GM18951 (cell line): ENCODE measurements around the gene CRYZL1.
A peak's percentile ranks its signal among the peaks of the same experiment; 100 is the strongest.
"Not testable (repeated sequence)": the region's sequence is repeated elsewhere in the genome, so short reads cannot be mapped to it uniquely, and the experiment has no call there.

ENCODE experiments used
- POLR2A ChIP-seq: IDR thresholded peaks from 4 replicates; pipeline ENCODE4 v1.6.1; 2011; ENCODE audit warnings: mild to moderate bottlenecking; ENCODE audit not compliant: insufficient read length, insufficient read depth; ENCODE audit errors: extremely low read depth
- in situ Hi-C: fragments of 300-500 bp; cut with MboI; formaldehyde crosslinking; loops from one replicate; pipeline ENCODE4 v1.12.0; 2022; ENCODE audit warnings: low sequenced_read_pairs, mixed read lengths, inconsistent platforms; ENCODE audit not compliant: unreplicated experiment

Gene CRYZL1

GRCh38 chr21:33641352-33642026 lies at the start of gene CRYZL1:
Gene CRYZL1, minus strand, starts transcription at chr21:33641741. Its CDS starts 10,190 bp downstream, at chr21:33631551.
- in situ Hi-C loops = no loop called here
- TF ChIP-seq POLR2A = peak; percentile 73

- TF ChIP-seq POLR2A = no peak
- in situ Hi-C loops = no loop called here
Observed at GRCh38 chr21:33690874-33691273, 49.3 kb upstream of the CRYZL1 start.

DNA sequence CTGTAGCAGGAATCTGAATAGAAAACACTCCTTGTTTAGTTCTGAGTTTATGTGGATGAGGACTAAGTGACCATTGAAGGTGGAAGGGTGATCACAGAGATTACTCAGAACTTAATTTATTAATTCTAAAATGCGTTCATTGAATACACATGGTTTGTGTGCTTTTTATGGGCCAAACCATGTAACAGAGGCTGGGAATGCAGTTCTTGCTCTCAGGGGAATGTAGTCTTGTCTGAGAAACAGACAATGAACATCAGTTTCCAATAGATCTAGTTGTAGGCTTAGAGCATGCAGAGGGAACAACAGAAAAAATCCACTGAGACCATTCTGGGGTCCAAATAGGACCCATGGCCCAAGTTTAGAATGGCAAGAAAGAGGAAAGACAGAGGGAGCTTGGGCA lies 46.8 kb upstream of the CRYZL1 start:
- in situ Hi-C loops = no loop called here
- no peak for TF ChIP-seq POLR2A

DNA sequence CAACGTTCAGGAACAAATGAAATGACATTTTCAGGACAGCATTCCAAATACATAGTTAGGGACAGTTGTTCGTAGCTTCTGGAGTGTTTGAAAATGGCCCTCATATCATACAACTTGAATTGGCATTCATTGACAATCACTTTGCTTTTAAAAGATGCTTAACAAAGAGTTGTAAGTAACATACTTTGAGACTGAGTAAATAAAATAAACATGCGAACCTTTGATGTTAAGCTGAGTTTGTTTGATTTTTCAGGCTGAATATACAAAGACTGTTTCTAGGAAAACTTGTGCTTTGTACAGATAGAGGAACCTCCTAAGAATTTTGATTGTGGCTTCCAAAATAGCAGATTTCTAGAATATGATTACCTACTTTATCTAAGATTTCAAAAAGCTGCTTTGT lies 46.1 kb upstream of the CRYZL1 start:
- TF ChIP-seq POLR2A = no peak

GRCh38 chr21:33686386-33686785 lies 44.8 kb upstream of the CRYZL1 start:
- in situ Hi-C loops = no loop called here
- no peak for TF ChIP-seq POLR2A

More for the DNA sequence above, 46.1 kb upstream of the CRYZL1 start:
- in situ Hi-C loops = no loop called here

DNA sequence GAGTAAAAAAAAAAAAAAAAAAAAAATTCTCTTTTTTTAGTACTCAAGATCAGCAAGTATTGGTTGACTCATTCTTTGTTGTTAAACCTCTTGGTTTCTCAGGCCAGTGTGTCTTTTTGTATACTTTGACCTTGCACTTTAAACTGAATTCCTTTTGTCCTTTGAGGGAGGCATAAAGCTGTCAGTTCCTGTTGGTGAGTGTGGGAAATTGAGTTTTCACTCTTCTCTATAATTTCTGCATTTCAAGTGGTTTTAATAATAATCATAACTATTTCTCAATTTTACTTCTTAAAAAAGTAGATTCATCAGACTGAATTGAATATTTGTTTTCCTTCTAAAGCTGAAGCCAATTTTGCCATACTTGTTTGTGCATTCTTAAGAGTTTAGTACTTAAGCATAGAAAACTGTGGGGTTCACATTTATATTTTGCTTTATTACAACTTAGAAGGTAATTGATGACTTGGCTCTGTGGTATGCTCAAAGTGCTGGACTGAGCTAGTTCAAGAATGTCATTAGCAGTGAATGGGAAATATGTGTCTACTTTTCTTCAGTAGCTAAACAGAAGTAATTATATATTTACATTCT lies 44.2 kb upstream of the CRYZL1 start:
- in situ Hi-C loops = no loop called here
- TF ChIP-seq POLR2A = no peak

- no peak for TF ChIP-seq POLR2A
- in situ Hi-C loops = no loop called here
Observed at GRCh38 chr21:33684923-33685560, 43.5 kb upstream of the CRYZL1 start.

GRCh38 chr21:33684068-33684467 lies 42.5 kb upstream of the CRYZL1 start:
- in situ Hi-C loops = no loop called here
- TF ChIP-seq POLR2A = no peak

DNA sequence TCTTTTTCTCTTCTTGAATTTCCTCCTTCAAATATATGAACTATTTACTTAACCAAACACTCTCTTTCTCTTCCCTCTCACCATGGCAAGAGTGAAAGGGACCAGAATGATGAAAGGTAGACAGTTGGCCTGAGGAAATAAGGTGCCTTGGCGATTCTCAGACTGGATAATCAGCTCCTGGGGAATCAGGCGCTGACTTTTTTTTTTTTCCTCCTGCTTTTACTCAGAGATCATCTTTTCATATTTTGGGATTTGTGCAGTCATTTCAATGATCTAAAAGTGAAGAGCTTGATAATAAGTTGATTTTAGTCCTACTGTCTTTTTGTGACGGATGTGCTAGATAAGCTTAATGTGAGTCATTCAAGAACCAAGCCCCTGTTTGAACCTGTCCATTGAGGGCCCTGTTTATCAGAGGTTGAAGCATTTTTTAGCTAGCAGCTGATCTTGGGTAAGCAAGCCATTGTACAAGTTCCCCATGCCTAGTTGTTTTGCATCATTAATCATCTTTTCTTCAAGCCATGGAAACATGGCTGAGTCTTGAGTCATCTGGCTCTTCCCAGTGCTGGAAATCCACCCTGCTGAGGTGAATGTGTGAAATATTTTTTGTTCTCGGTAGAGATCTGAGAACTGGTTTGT lies 41.6 kb upstream of the CRYZL1 start:
- in situ Hi-C loops = no loop called here
- TF ChIP-seq POLR2A = no peak

- no peak for TF ChIP-seq POLR2A
- in situ Hi-C loops = no loop called here
Observed at GRCh38 chr21:33680870-33681269, 39.3 kb upstream of the CRYZL1 start.

DNA sequence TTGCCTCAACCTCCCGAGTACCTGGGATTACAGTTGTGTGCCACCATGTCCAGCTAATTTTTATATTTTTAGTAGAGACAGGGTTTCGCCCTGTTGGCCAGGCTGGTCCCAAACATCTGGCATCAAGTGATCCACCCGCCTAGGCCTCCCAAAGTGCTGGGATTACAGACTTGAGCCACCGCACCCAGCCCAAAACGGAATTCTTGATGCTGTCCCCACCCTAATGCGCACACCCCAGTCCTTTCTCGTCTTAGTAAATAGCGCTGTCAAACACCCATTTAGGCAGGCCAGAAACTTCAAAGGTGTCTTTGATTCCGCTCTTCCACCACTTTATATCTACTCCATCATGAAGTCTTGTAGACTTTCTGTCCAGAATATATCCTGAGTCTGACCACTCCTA lies 35.9 kb upstream of the CRYZL1 start:
- in situ Hi-C loops = no loop called here
- no peak for TF ChIP-seq POLR2A

DNA sequence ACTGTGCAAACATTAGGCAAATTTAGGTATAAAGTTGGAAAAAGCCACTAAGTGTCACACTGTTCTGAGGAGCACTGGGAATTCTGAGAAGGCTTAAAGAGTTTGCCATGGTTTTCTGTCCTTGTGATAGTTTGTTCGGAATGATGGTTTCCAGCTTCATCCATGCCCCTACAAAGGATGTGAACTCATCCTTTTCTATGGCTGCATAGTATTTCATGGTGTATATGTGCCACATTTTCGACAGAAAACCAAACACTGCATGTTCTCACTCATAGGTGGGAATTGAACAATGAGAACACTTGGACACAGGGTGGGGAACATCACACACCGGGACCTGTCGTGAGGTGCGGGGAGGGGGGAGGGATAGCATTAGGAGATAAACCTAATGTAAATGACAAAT lies 35.1 kb upstream of the CRYZL1 start:
- in situ Hi-C loops = not testable (repeated sequence)

- no peak for TF ChIP-seq POLR2A
- in situ Hi-C loops = no loop called here
Observed at GRCh38 chr21:33674226-33674625, 32.7 kb upstream of the CRYZL1 start.

GRCh38 chr21:33673473-33673872 lies 31.9 kb upstream of the CRYZL1 start:
- no peak for TF ChIP-seq POLR2A

More at GRCh38 chr21:33673473-33673872, 31.9 kb upstream of the CRYZL1 start:
- in situ Hi-C loops = no loop called here
